NCI-H345 treated with DMSO at 0.1 percent for 48 hours (cell line): ENCODE results near the gene KCNJ5.
A peak's percentile ranks its signal among the peaks of the same experiment; 100 is the strongest.

Experiments used
- DNase-seq: peaks from one replicate; lab custom pipeline; 2025; ENCODE audit not compliant: unreplicated experiment; lab: John Stamatoyannopoulos, UW

KCNJ5 gene

DNA sequence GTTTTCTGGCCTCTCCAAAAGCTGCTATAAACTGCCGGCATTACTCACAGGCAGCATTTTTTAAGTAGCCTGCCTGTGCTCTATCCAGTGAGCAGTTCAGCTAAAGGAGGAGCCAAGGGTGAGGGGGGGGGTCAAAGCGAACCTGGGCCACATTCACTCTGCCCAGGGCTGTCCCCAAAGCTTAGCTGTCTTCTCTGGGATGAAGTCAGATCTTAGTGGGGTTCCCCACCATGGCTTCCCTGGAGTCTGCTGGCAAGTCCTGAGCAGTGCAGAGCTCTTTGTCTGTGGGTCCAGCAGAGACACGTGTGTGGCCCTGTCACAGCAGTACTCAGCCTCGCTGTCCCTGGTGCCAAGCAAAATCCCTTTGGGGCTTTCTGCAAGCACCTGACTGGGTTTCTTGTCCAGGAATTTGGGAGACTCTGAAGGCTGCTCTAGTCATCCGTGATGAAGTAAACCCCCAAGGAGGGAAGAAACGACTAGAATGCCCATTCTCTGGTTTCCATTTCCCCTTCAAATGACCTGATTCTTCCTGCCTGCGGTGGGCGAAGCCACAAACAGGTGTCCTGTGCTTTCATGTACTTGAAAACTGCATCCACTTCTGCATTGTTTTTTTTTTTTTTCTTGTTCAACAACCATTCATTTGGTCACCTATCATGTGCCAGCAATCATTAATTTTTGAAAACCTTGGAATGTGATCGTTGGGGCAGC is 2.6 kb downstream of the KCNJ5 start:
- DNase-seq, result no peak

DNA sequence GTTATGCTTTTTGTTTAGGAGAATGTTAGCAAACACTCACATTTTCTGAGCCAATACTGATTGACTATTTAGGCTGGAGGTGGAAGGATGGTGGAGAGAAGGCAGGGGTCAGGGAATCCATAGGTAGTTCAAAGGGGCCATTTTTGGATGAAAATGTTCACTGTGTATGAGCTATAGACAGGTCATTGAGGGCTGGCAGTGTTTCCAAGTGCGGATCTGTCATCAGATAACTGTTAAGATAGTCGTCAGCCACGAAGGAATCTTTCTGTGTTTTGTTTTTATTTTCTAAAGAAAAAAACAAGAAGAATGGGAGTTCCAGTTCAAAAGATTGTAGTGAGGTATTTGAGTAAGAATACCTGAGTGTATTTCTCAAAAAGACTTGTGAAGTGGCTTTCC is 3.1 kb downstream of the KCNJ5 start:
- no peak for DNase-seq

DNA sequence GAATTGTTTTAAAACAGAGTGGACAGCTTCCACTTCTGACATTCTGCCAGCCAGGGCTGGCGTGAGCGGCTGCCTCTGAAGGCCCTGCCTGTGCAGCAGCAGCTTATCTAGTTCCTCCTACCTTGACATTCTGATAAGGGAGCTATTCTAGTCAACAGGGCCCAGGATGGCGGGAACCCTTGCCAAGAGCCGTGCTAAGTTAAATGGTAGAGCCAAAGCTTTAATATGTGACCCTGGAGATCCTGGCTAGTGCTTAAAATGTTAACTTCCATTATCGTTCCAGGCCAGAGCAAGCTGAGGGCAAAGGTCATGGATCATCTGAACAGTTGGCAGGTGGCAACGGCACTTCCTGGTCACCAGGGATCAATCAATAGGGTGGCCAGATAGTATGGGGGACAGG is 3.5 kb downstream of the KCNJ5 start:
- DNase-seq, result no peak

DNA sequence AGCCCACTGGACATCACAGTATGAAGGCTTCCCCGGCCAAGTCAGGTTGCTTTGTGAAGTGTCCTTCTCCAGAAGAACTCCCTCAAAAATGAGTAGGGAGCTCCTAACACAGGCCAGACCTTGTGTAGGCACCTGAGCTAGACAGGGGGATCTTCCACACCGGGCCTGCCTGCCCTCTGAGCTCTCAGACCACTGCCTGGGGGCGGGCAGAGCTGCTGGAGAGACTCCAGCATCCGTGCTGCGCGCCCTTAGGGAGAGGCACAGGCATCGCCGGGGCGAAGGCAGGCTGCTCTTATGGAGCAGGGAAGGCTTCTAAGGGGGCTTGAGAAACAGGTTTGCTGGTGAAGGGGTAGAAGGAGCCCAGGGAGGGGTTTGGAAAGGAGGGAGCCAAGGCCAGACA is 4.4 kb downstream of the KCNJ5 start:
- DNase-seq, result no peak

DNA sequence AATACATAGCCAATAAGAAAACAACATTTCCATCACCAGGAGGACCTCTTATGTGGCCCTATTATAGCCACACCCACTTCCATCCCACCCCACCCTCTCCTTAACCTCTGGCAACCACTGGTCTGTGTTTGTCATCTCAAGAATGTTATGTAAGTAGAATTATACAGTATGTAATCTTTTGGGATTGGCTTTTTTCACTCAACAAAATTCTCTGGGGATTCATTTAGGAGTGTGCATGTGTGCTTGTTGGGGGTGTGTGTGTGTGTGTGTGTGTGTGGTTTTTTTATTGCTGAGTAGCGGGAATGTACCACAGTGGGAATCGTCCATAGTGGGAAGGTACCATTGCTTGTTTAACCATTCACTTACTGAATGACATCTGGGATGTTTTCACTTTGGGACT is 5.2 kb downstream of the KCNJ5 start:
- DNase-seq, result no peak

DNA sequence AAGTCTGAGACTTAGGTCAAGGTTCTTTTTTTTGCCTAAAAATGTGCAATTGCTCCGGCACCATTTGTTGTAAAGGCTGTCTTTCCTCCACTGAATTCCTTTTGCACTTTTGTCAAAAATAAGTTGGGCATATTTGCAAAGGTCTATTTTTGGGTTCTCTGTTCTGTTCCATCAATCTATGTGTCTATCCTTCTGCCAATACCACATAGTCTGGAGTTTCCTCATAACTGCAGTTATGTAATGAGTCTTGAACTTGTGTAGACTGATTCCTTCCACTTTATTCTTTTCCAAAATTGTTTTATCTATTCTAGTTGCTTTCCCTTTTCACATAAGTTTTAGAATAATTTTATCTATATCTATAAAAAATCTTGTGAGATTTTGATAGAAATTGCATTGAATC is 6.7 kb downstream of the KCNJ5 start:
- no peak for DNase-seq

DNA sequence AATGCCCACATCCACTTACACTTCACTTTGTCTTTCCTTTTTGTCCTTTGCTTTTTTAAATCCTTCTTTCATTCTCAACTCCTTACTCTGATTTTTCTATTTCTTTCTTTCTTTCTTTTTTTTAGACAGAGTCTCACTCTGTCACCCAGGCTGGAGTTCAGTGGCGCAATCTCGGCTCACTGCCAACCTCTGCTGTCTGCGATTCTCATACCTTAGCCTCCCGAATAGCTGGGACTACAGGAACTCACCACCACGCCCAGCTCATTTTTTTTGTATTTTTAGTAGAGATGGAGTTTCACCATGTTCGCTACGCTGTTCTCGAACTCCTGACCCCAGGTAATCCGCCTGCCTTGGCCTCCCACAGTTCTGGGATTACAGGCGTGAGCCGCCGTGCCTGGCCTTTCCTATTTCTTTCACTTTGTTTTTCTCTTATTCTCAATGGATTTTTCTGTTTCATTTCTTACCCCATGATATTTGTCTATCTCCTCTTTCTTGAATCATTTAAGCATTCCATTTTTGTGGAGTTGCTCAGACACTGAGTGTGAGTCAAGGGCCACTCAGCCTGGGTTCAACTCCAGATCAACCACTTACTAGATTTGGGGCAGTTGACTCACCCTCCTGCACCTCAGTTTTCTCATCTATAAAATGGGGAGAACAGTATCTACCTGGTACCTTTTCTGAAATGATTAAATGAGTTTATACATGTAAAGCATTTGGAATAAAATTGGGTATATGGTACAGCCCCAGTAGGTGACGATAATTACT is 7.6 kb downstream of the KCNJ5 start:
- no peak for DNase-seq

DNA sequence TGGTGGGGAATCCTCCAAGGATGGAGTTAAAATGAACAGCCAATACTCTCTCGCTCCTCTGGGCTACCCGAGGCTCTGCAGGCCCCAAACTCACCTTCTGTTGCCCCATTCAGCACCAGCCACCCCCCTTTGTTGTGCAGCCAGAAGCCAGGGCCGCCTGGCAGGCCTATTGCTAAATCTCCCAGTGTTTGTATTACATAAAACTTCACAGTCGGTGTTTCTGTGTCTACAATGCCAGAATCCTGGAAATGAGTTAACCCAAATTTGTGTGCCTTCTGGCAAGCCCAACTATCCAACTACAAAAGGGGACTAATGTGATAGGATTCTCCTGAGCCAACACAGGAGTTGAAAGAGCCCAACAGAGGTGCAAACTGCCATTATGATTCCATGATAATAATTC is 9.3 kb downstream of the KCNJ5 start:
- DNase-seq, result no peak

DNA sequence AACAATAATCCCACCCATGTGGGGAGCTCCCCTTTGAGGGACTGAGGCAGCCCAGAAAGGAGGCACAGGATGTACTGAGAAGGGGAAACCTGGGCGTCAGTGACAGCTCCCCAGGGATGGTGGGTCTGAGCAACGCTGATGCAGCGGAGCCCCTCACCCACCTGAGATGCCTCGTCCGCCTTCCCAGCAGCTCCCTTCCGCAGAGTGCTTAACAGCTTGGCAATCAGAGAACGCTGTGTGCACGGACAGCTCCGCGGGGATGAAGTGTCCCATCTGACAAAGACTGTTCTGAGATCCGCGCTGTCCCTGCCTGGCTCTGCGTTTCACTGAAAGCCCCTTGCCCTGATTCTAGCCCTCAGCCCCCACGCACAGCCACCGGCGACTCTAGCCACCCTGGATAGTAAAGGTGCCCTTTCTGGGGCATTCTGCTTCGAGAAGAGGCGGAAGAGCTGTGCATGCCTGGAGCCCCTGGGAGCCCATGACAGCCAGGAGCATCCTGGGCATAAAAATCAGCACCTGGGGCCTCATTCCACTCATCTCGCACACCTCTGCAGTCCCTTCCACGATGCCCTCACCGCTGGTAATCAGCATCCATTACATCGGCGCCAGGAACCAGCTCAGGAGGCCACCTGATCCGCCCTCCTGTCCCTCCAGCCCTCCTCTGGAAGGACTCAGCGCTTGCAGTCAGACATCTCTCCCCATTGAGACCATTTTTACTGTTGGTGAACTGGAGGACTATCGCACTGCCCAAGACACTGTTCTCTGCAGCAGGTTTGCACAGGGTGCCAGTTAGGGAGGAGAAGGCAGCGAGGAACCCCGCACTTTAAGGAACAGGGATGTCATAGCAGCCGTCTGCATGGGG is 10.7 kb downstream of the KCNJ5 start:
- no peak for DNase-seq

DNA sequence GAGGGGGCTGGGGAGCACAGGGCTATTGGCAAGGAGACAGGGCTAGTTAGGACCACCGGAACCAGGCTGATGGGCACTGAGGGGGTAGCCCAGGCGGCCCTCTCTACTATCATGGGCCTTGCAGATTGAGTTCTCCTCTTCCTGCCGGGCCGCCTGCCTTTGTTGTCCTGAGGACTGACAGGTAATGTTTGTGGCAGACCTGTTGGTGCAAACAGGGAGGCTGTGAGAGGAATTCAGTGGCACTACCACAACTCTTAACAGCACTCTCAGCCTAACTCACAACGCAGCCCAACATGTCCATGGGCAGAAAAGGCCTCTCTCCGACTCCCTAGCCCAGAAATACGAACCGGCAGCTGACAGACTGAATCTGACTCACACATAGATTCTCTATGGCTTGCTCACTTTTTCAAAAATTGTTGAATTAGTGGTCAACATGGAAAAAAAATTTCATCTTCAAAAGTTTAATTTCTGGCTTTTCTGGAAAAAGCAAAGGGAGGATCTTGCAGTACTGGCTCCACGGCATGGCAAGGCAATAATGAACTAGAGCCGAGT is 11.4 kb downstream of the KCNJ5 start:
- DNase-seq, result no peak

DNA sequence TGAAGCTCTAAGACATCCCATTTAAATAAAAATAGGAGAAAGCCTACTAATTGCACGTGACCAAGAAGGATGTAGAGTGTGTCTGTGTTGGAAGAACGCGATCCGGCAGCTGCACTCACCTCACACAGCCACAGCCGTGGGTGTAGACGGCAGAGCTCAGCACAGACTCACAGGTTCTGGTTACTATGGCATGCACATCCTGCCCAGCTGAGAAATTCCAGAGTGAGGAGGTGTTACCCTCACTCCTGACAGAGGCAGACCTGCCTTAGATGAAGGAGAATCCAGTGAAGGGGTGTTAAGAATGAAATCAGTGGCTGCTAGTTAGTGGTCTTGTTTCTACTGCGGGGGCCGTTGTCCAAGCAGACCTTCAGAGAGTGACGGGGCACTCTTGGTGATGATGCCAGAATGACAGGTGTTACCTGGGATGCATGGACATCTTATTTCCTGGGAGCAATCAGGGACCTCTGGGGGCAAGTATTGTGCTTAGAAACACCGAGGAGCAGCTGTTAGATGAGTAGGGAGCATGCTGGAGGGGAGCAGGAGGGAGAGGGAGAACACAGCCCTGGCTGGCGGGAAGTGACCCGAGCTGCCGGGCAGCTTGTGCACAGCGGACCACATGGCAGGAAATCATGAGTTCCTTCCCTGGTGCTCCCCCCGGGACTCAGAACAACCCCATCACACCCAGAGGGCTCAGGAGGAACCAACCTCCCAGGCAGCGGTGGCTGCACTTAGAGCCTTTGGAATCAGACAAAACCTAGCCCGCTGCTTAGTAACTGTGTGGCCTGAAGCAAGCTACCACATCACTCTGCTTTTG is 12.3 kb downstream of the KCNJ5 start:
- no peak for DNase-seq

DNA sequence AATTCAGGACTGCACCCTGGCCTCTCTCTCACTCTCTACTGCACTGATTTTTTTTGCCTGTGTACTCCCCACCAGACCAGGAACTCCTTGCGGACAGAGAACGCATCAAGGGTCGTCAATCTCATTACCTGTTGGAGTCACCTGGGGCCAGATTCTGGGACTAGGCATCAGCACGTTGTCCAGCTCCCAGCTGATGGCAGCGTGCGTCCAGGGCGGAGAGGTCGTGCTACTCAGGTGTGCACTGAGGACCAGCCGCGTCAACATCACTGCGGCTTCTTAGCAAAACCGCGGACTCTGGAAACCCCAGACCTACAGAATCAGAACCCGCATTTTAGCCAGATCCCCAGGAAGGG is 13.1 kb downstream of the KCNJ5 start:
- no peak for DNase-seq

DNA sequence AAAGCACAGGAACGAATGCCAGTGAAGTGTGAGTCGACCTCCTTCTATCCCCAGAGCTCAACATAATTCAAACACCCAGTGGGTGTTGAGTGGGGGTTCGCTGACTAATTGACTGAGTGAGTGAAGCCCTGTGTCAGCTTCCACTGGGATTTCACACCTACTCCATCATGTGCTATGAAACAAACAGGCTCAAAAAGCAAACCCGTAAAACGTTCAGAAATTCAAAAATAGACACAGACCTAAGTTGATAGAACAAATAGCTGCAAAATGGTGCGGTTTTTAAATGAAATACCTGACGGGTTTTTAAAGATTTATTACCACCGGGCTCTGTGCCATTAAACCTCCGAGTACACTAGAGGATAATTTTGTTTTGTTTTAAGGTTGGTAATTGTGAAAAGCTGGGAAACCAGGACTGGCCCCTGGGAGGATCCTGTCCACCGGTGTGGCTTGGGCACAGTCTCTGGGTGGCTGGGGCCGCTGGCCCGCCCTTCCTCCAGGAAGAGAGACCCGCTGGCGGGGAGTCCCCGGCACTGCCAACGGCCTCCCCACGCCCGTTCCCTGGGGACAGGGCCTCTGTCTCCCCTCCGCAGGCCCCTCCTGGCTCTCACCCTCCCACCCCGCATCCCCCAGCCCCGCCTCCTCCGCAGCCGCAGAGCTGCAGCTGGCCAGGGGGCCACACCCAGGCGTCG is 13.6 kb downstream of the KCNJ5 start:
- DNase-seq, result peak; percentile 20

DNA sequence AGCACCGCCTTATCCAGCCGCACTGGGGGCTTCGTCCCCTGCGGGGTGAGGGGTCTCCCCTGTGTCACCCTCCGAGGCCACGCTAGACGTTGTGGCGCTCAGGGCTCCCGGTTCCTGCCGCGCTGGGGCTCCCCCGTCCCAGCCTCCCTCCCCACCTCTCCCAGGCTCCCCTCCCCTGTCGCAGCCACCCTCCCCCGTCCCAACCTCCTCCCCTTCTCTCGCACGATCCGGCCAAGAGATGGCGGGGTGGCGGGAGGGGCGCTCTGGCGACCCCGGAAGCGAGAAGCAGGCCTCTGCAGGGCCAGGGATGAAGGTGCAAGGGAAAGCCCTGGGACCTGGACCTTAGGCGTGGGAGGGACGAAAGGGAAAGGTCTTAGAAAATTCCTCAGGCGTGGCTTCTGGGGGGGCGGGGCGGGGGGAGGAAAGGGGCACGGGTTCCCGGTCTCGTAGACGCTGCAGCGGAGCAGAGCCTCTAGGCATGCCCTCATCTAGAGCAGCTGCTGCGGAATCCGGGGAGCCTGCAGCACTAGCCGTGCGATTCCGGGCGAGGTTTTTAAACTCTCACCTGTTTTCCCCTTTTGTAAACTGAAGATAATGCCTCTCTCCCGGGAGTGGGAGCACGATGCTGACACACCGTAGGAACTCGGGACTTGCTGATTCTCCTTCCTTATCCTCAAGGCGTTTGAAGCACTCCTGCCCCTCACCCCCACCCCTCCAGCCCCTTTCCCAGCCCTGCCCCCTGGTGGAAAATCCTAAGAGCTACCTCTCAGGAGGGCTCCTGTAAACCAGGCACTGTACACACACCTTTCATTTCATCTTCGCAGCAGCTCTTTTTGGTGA is 14.4 kb downstream of the KCNJ5 start:
- DNase-seq, result peak; percentile 58

DNA sequence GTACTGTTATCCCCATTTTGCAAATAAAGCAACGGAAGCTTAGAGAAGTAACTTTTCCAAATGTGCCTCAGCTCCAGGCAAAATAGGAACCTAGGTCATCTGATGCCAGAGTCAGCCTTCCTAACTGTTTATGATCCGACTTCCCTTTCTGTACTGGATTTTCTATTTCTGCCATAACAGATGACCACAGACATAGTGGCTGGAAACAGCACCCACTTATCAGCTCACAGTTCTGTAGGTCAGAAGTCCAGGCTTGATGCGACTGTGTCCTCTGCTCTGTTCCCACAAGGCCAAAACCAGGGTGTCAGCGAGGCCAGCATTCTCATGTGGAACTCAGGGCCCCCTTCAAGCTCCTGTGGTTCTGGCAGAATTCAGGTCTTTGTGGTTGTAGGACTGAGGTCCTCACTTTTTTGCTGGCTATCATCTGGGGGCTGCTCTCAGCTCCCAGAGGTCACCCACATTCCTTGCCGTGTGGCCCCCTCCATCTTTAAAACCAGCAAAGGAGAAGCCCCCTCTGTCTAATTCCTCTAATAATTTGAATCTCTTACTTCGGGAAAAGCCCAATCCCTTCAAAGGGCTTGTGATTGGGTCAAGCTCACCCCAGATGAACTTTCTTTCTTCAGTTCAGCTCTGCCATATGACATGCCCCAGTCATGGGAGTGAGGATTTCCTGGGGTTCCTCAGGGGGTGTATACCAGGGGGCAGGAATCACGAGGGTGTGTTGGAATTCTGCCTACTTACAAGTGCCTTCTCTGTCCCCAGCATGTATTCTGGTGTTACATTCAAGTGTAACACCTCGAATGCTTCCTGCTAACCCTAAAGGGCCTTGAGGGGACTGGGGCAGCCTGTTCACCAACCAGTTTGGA is 15.3 kb downstream of the KCNJ5 start:
- DNase-seq, result no peak

DNA sequence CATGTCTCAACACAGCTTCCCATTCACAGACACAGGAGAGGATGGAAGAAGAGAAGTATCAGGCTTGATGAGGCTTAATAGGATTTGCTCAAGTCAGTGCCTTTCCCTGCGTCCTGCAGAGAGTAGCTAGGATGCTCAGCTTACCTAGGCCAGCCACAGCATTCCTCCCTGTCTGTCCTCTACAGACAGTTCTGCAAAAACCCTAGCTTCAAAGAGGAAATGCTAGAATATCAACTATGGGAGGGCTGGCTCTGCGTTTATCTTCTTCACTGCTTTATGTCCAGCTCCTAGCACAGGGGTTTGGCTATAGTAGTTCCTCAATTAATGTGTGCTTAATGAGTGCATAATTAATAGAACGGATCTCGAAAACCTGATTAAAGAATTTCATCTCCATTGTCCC is 16.4 kb downstream of the KCNJ5 start:
- no peak for DNase-seq

DNA sequence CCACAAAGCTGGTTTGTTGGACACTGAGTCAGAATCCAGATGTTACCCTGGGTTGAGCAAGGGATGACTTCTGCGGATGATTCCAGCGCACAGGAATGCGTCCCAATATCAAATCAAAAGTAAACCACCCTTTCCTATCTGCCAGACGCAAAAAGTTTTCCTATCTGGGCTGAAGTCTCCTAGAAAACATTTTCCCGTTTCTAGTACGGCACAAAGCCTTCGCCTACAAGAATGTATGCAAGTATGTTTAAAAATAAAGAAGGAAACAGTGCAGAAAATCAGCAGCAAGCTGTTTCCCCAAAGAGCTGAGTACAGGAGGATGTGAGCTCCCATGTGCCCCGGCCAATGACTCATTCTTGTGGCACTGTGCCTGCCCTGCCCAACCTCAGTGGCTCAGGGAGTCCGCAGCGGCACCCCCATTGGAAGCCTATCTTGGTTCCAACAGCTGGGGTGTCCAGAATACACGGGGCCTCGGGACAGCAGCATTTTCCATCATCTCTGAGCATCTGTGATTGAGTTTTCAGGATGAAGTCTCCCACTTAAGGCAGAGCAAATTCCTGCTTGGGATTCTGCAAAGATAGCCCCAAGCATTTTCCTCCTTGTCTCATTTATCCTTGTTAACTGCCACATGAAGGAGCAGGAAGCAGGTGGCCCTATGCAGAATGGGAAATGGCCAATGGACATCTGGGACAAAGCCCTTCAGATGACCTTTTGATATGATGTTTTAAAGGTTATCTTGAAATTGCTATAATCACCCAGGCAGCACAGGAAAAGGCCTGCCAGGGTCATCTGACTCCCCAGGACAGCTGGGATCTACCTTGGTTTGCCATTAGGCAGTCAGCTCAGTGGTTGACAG is 17.5 kb downstream of the KCNJ5 start:
- no peak for DNase-seq
